ENCODE data around the gene EGLN1. TPM values are rescaled to one million over a fixed set of nuclear protein-coding genes. Genes with fewer than 3 reads are reported as not detected.
A peak's percentile ranks its signal among the peaks of the same experiment; 100 is the strongest.

The EGLN1 gene
- polyA plus RNA-seq, 1 of the 3 experiments (the other 2 are of a cell fraction) = 10.7 TPM

DNA sequence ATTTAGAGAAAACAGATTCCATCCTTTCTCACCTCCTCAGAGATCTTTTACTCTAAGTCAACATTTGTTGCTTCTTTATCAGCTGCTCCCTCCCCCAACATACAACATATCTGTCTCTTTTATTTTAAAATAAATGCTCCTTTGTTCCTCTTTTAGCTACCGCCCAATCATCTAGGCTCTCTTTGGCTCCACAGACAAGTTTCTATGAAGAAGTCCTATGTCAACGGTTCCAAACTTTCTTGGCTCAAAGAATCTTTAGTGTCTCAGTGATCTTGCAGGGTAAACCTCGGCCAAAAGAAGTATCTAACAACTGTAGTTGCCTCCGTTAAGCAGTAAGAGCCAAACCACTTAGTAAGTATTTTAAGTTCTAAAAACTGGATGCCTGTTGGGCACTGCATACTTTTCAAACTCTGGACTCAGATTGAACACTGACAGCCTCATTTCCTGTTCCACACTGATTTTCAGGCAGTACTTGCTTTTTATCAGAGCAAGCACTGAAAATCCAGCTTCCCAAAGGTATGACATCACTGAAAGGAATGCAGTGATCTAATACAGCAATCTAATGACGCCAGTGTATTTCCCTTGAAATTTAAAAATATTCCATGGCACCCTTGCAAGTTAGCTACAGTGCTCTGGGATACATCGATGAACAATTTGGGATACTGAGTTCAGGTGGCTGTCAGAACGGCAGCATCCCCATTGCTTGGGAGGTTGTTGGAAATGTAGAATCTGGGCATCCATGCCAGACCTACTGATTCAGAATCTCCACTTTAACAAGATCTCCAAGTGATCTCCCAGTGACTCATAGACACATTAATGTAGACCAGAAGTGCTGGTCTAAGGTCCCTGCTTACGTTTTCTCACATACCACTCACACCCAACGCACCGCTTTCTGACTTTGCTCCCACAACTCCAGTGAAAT, 26.8 kb downstream of the EGLN1 start (continued):
- TF ChIP-seq, protein P1, sequence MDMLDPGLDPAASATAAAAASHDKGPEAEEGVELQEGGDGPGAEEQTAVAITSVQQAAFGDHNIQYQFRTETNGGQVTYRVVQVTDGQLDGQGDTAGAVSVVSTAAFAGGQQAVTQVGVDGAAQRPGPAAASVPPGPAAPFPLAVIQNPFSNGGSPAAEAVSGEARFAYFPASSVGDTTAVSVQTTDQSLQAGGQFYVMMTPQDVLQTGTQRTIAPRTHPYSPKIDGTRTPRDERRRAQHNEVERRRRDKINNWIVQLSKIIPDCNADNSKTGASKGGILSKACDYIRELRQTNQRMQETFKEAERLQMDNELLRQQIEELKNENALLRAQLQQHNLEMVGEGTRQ (IDR thresholded peaks at IDR 0.05; ENCODE audit: borderline replicate concordance, low read depth, low read length) = no peak
- TF ChIP-seq TAF1 (IDR thresholded peaks at IDR 0.05; ENCODE audit: borderline replicate concordance, low read depth, low read length) = peak; percentile 31; the same call in 1 of the 2 replicates
- TF ChIP-seq, protein P2, sequence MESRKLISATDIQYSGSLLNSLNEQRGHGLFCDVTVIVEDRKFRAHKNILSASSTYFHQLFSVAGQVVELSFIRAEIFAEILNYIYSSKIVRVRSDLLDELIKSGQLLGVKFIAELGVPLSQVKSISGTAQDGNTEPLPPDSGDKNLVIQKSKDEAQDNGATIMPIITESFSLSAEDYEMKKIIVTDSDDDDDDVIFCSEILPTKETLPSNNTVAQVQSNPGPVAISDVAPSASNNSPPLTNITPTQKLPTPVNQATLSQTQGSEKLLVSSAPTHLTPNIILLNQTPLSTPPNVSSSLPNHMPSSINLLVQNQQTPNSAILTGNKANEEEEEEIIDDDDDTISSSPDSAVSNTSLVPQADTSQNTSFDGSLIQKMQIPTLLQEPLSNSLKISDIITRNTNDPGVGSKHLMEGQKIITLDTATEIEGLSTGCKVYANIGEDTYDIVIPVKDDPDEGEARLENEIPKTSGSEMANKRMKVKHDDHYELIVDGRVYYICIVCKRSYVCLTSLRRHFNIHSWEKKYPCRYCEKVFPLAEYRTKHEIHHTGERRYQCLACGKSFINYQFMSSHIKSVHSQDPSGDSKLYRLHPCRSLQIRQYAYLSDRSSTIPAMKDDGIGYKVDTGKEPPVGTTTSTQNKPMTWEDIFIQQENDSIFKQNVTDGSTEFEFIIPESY (IDR thresholded peaks at IDR 0.05; ENCODE audit: borderline replicate concordance, low read depth) = 0 out of 2 replicates have a peak, but pooled peaks have one; percentile 16
- 0 out of 2 replicates have a peak, but pooled peaks have one; percentile 10 for TF ChIP-seq ELF1 (IDR thresholded peaks at IDR 0.05)
- TF ChIP-seq, protein P3, sequence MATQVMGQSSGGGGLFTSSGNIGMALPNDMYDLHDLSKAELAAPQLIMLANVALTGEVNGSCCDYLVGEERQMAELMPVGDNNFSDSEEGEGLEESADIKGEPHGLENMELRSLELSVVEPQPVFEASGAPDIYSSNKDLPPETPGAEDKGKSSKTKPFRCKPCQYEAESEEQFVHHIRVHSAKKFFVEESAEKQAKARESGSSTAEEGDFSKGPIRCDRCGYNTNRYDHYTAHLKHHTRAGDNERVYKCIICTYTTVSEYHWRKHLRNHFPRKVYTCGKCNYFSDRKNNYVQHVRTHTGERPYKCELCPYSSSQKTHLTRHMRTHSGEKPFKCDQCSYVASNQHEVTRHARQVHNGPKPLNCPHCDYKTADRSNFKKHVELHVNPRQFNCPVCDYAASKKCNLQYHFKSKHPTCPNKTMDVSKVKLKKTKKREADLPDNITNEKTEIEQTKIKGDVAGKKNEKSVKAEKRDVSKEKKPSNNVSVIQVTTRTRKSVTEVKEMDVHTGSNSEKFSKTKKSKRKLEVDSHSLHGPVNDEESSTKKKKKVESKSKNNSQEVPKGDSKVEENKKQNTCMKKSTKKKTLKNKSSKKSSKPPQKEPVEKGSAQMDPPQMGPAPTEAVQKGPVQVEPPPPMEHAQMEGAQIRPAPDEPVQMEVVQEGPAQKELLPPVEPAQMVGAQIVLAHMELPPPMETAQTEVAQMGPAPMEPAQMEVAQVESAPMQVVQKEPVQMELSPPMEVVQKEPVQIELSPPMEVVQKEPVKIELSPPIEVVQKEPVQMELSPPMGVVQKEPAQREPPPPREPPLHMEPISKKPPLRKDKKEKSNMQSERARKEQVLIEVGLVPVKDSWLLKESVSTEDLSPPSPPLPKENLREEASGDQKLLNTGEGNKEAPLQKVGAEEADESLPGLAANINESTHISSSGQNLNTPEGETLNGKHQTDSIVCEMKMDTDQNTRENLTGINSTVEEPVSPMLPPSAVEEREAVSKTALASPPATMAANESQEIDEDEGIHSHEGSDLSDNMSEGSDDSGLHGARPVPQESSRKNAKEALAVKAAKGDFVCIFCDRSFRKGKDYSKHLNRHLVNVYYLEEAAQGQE (IDR thresholded peaks at IDR 0.05; ENCODE audit: low read depth, low read length) = no peak
- TF ChIP-seq, protein P4, sequence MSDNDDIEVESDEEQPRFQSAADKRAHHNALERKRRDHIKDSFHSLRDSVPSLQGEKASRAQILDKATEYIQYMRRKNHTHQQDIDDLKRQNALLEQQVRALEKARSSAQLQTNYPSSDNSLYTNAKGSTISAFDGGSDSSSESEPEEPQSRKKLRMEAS (IDR thresholded peaks at IDR 0.05; ENCODE audit: low read depth) = no peak
- TF ChIP-seq SIN3A (IDR thresholded peaks at IDR 0.05; ENCODE audit: borderline replicate concordance, low read depth, low read length) = no peak; the same call in 1 of the 2 replicates
- TF ChIP-seq FOSL2 (IDR thresholded peaks at IDR 0.05; ENCODE audit: borderline replicate concordance, low read depth) = peak; percentile 71; the same call in 1 of the 2 replicates
- TF ChIP-seq MXI1 (IDR thresholded peaks at IDR 0.05; ENCODE audit: low read depth, low read length) = no peak
- no peak for TF ChIP-seq RCOR1 (IDR thresholded peaks at IDR 0.05; ENCODE audit: low read length)
- TF ChIP-seq NRF1 (IDR thresholded peaks at IDR 0.05; ENCODE audit: low read depth, low read length) = no peak
- TF ChIP-seq CHD2 (IDR thresholded peaks at IDR 0.05; ENCODE audit: low read length, partially characterized antibody) = no peak
- TF ChIP-seq, protein P5, sequence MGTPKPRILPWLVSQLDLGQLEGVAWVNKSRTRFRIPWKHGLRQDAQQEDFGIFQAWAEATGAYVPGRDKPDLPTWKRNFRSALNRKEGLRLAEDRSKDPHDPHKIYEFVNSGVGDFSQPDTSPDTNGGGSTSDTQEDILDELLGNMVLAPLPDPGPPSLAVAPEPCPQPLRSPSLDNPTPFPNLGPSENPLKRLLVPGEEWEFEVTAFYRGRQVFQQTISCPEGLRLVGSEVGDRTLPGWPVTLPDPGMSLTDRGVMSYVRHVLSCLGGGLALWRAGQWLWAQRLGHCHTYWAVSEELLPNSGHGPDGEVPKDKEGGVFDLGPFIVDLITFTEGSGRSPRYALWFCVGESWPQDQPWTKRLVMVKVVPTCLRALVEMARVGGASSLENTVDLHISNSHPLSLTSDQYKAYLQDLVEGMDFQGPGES (IDR thresholded peaks at IDR 0.05; ENCODE audit: low read depth, low read length) = no peak
- TF ChIP-seq RXRA (IDR thresholded peaks at IDR 0.05; ENCODE audit: borderline replicate concordance, low read depth) = no peak; the same call in 1 of the 2 replicates
- peak; percentile 68; the same call in 1 of the 2 replicates for TF ChIP-seq NFIC (IDR thresholded peaks at IDR 0.05; ENCODE audit: borderline replicate concordance)
- peak; percentile 87 for TF ChIP-seq TCF12 (IDR thresholded peaks at IDR 0.05)
- TF ChIP-seq POLR2AphosphoS5 (IDR thresholded peaks at IDR 0.05; ENCODE audit: low read depth, low read length) = peak; percentile 56; the same call in 1 of the 2 replicates
- TF ChIP-seq MEF2A (IDR thresholded peaks at IDR 0.05; ENCODE audit: borderline replicate concordance, low read depth) = peak; percentile 14; the same call in 1 of the 2 replicates

All from SK-N-SH (cell line).